Measurements from ENCODE around the gene PCCA. TPM values are rescaled to one million over a fixed set of nuclear protein-coding genes. Genes with fewer than 3 reads are reported as not detected.
"Not testable (repeated sequence)": the region's sequence is repeated elsewhere in the genome, so short reads cannot be mapped to it uniquely, and the experiment has no call there.

Gene PCCA
- total RNA-seq, 1 donor from 2014 or later, result 51.6 TPM

DNA sequence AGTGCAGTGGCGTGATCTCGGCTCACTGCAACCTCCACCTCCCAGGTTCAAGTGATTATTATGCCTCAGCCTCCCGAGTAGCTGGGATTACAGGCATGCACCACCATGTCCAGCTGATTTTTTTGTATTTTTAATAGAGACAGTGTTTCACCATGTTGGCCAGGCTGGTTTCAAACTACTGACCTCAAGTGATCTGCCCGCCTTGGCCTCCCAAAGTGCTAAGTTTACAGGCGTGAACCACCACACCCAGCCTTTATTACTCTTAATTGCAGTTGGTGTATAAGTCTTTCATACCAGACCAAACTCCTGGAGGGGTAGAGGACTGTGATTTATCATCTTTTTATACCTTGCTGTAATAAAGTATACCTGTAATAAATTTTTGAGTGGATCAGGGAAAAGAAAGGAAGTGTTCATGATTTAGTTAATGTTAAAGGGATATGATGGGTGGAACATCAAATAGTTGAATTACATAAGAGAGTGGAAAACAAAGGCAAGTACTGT lies 52.6 kb downstream of the PCCA start:
- DNase-seq, result not testable (repeated sequence)

DNA sequence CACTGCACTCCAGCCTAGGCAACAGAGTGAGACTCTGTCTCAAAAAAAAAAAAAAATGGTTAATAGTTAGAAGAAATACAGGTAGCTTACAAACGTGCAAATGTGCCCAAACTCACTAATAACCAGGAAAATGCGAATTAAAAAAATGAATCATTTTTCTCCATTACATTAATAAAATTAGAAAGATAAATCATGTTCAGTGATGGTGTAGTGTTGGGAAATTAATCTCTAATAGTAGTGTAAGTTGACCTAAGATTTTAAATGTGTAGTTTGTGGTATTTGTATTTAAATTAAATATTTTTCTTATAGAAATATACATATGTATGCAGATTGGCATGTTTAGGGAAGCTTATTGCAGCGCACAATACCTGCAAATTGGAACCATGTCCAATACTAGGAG lies 57.6 kb downstream of the PCCA start:
- DNase-seq, result no peak

DNA sequence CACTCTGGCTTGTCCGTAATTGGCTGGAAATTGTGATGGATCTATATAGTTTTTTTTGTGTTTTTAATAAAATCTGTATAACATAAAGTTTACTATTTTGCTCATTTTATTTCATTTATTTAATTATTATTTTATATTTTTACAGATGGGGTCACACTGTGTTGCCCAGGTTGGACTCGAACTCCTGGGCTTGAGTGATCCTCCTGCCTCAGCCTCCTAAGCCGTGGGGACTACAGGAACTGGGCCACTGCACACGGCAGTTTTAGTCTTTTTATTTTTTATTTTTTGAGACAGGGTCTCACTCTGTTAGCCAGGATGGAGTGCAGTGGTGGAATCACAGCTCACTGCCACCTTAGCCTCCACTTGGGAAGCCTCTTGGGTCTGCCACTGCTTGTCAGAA lies 58.9 kb downstream of the PCCA start:
- no peak for DNase-seq

DNA sequence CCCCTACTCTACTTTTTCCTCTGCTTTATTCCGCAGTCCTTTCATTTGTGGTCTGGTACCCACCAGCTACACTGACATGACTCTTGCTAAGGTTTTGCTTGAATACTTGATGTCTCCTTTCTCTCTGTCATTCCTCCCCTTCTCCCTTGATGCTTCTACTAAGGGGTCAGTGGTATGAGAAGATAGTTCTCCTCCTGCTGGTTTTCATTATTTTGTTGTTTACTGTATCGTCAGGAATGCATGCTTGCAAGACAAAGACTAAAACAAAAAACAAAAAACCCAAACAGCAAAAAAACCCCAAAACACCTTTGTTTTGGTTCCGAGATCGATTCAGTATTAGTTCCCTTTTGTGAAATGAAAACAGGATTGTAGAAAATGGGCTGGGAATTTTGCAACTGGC lies 59.5 kb downstream of the PCCA start:
- no peak for DNase-seq

DNA sequence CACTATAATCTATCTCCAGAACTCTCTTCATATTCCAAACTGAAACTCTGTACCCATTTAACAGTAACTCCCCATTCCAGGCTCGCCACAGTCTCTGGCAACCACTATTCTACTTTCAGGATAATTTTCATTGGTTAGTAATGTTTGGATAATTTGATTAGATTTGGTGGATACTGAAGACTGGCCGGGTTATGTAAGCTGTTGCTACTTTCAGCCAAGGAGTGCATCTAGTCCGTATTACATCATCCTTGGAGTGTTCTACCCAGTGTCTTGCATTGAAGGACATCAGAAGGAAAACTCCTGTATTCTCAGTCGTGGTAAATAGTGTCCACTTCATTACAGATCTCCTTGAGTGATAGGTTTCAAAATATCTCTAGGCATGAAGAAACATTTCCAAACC lies 60.5 kb downstream of the PCCA start:
- DNase-seq, result no peak

DNA sequence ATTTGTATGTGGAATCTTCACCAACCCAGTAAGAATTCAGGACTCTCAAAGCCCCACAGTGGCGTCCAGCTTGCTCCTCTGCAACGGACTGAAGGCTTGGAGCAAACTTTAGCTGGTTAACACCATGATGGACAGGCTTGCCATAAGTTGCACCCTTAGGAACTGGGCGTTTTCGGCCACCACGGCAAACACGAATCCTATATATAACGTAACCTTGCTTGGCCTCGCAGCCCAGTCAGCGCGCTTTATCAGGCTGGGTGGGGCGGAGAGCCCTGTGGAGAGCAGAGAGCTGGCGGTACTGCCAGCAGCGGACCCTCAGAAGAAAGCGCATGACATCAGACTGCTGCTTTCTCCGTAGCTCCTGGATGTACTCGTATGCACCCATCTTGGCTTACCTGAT lies 61.8 kb downstream of the PCCA start:
- DNase-seq, result not testable (repeated sequence)

DNA sequence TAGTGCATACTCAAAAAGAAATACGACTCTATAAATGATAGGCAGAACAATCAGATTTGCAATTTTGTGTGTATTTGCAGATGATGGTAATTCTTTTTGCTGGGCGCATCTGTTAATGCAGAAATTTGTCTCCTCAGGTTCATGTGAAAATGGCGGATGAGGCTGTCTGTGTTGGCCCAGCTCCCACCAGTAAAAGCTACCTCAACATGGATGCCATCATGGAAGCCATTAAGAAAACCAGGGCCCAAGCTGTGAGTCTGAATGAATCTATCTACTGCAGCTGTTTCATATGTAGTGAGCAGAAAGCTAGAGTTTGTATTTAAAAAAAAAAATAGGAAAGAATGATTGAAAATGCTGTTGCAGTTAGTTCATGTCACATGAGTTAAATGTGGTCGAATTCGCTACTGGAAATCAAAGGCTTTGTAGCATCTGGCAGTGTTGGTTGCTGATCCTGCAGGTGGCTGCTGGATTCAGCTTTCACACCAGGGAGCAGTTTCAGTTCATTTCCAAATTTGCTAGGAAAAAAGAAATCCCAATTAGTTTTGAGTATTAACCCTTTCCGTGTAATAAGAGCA lies 66.0 kb downstream of the PCCA start:
- DNase-seq, result no peak

DNA sequence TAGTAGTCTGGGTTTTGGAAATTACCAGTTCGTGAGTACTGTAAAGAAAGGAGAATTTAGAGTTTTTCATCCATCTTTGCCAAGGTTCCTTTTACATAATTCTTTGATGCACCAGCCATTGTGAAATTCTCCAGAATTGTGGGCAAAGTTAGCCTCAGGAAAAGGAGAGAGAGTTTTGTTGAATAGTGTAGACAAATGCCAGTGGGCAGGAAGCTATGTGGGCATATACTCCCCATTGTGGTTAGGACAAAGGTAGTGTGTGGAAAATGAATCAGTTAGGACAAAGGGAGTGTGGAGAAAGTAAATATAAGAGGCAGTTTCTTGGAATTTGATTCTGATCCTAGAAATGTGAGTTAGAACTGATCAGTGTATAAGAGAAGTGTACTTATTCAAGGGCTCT lies 67.9 kb downstream of the PCCA start:
- DNase-seq, result peak; percentile 16

DNA sequence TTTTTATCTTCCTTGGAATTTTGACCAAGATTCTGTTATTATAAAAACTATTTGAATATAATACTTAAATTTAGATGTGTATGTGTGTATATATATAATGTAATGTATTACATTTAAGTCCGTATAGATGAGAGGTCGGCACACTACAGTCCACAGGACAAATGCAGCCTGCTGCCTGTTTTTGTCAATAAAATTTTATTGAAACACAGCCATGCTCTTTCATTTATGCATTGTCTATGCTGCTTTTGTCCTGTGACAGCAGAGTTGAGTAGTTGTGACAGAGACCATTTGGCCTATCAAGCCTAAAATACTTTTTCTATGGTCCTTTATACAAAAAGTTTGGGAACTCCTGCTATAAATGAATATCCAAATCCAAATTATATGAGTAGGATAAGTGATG lies 69.7 kb downstream of the PCCA start:
- no peak for DNase-seq

DNA sequence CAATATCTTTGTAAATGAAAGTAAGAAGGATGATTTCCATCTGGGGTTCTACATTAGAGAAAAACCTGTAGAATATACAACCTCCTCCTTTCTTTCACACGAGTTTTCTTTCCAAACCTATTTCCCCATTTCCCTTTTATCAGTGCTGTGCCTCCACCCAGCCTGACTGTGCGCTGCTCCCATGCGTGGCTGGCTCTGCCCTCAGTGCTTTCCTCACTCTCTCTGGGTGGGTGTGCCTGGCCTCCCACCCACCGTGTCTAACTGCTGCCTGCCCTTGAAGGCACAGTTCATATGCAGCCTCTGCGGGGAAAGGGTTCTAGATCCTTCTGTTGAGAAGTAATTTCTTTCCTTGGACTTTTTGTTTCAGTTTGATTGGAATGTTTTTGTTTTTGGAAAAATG lies 70.7 kb downstream of the PCCA start:
- no peak for DNase-seq

DNA sequence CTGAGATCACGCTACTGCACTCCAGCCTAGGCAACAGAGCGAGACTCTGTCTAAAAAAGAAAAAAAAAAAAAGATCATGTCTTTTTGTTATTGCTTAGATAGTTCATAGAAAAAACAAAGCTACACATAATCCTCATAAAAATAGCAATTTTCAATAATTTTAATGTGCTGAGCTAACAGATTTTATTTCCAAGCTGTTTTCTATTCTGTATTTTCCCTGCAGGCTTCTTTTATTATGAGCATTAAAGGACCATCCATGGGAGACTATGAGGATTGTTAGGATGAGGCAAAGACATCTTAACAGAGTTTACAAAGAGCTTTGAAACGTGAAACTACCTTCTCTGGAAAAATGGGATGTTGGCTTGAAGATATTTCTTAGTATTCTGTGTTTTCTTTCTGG lies 71.6 kb downstream of the PCCA start:
- no peak for DNase-seq

DNA sequence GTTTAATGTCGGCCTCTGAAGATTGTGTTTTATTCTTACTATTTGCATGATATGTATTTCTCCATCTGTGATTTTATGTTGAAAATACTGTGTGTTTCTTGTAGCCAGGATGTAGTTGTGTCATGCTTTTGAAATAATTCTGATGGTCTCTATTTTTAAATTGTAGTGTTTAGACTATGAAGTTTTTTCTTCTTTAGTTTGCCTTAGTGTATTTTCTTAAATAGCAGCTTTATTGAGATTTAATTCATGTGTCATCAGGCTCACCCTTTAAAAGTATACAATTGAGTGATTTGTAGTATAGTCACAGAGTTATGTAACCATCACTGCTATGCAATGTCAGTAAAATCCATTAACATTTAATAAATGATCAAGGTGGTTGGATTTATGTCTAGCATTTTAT lies 74.5 kb downstream of the PCCA start:
- no peak for DNase-seq

DNA sequence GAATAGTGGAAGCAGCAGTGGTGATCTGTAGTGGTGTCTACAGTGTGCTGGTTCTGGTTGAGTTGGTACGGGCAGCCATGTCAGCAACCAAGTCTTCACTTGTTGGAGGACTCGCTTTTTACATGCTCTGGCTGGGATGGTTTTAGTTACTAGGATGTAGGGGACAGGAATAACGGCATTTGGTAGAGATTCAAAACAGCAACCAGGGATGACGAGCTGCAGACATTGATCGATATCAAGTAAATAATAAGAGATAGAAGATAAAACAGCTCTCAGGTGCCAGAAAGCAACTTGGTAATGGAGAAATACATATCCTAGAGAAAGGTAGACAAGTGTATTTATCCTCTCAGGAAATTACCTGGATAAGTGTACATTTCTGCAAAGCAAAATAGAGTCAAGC lies 84.3 kb downstream of the PCCA start:
- no peak for DNase-seq

DNA sequence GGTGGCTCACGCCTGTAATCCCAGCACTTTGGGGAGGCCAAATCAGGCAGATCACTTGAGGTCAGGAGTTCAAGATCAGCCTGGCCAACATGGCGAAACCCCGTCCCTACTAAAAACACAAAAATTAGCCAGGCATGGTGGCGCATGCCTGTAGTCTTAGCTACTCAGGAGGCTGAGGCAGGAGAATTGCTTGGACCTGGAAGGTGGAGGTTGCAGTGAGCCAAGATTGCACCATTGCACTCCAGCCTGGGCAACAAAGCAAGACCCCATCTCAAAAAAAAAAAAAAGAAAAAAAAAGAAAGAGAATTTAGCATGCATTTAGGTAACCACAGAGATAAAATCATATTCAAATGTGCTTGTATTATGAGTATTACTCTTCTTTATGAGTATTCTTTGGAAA lies 85.6 kb downstream of the PCCA start:
- not testable (repeated sequence) for DNase-seq

DNA sequence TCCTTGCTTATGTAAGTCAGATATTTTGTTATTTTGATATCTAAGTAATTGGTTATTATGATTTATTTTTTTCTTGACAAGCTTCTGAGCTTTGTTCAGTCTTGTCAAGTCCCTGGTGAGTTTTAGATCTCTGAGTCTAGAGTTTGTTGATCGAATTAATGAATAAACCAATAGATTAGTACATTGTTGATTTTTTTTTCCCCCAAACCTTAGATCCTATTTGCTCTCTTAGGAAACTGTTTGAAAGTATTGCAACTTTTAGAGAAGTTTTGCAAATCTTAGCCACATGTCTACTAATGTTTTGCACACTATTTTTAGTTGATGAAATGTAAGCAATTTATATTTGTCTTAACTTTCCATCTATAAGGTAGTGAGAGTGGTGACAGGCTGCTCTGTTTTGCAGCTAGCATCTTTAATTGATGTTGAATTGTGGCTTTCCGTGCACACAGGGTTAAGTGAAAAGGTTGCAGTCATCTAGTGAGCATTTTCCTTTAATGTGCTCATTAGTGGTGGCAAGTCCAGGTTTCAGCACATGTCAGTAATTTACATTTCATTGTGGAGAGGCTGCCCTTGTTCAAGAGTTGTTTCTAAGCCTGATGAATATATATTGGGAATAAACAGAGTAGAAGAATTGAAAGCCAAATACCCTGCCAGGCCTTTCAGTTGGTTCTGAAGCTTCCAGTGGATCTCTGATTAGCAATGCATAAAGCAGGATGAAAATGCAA lies 86.3 kb downstream of the PCCA start:
- DNase-seq, result no peak

DNA sequence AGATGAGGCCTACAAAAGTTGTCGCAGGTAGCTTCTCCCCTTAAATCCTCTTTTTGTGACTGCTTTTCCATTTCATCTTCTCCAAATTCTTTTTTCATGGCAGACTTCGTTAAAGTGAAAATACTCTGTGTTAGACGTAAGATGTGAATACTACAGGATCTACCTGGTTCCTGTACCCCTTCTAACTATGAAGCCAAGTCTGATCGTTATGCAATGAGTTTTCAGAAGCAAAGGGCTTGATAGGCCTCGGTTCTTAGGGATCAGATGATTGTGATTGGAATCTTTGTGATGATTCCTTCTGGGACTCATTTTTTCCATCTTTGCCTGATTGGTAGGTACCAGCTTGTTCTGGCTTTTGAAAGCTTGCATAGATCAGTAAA lies 86.9 kb downstream of the PCCA start:
- no peak for DNase-seq

DNA sequence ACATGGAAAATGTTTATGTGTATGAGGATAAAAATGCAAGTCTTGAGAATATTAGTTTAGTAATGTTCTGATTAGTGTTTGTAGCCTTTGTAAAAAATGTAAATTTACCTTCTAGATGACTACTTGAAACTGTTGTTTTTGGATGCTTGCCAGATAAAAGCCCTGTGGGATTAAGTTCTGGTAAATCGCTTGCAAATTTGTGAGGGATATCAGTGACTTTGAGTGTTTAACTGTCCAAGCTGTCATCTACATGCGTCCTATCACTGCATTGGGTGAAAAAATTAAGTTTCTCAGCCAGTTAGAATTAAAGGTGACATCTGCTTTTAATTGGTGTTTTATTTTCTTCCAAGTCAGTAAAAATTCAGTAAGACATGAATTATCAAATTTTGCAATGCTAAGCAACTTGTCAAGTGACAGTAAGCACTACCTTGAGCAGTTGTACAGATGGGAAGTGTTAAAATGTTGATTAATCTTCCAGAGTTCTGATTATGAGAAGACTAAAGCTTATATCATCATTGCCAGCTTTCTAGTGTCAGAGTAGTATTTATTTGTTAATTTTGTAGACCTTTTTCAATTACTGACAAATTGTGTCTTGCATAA lies 88.0 kb downstream of the PCCA start:
- peak; percentile 57 for DNase-seq

DNA sequence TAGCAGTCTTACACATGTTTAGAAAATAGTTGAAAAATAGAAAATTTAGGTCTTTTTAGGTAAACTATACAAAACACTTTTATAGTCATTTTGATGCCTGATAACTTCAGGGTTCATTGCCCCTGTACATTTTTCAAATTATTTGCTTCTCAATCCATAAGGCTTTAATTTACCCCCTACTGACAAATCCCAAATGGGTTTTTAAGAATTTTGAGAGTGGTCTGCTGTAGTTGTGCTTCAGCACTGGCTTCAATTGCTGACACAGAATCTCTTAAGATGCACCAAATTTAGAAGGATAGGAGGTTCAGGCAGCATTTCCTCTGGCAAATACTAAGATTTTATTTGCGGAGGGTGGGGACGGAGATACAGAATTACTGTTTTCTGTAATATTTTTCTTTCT lies 89.4 kb downstream of the PCCA start:
- no peak for DNase-seq

DNA sequence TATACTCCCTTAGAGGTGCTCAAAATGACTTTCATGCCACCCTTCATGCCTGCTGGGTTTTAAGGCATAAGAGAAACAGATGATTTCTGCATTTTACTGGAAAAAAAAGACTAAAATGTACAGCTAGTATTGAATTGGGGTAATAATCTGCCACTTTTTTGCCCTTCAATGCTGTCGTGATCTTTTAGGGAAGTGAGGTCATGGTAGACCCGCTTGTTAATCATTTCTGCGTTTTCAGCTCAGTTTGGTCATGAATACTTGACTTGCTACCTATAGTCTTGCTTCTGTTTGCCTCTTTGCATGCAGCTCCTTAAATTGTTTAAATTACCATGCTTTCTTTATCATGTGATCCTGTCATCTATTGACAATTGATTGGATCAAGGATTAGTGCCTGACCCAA lies 90.4 kb downstream of the PCCA start:
- no peak for DNase-seq

DNA sequence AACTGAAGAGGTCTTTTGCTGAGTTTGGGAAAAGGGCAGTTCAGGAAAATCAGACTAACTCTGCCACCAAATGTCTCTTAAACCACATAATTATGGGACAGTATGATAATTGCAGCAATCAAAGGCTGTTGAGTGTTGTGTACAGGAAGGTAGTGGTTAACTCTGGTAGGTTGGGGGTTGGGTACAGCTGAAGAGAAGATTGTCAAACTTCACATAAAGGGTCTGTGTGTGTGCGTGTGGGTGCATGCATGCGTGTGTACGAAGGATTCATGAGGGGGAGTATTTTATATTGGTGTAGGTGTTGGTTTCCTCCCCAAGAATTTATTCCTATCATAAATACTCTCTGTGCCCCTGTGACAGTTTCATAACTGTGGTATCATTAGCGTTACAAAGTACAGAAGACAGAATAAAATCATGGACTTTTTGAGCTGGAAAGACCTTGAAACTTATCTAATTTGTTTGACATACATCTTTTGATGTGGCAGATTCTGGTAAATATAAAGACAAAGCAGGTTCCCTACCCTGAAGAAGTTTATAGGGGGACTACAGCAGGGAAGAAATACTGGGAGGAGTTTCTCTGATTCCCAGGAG lies 94.1 kb downstream of the PCCA start:
- no peak for DNase-seq

DNA sequence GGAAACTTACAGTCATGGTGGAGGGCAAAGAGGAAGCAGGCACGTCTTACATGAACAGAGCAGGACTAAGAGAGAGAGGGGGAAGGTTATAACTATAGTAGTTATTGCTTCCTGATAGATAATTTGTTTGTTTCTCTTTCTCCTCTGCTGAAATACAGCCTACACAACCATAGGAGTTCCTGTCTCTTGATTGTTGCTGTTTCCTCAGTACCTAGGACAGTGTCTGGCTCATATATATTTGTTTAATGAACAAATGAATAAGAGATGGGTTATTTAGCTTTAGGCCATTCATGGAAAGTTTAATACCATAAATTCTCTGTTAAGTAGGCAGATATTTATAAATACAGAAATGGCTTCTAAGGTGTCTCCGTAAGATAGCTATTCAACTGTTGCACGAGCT lies 95.2 kb downstream of the PCCA start:
- DNase-seq, result no peak

DNA sequence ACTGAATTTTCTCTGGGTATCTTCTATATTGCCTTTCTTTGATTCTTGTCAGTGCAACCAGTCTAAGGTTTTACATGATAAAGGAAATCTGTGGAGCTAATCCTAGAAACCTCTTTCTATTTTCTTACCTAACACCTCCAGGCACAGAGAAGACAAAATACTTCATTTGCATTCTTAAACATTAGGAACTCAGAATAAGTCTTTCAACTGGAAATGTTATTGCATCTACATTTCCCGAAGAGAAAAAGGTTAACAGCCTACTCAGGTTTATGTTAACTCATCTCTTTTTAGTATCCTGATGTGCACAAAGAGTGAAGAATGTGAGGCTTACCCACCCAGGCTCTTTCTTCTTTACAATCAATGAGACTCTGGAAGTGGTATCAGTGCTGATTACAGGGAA lies 106.7 kb downstream of the PCCA start:
- DNase-seq, result no peak

DNA sequence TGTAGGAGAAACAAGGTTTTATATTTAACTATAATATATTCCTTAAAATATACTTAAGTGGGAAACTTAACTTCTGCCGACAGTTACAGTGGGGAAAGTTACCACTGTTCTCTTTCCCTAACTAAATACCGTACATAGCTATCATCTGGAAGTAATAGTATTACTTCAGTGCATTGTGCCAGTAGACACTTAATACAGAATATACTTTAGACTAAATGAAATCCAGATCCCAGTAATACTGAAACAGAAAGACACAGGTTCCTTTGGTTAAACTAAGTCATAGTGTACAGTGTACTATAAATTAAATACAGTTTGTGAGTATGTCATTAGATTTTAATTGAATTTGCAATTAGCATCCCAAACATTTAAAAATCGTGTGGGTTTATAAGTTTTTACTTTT lies 107.5 kb downstream of the PCCA start:
- no peak for DNase-seq

DNA sequence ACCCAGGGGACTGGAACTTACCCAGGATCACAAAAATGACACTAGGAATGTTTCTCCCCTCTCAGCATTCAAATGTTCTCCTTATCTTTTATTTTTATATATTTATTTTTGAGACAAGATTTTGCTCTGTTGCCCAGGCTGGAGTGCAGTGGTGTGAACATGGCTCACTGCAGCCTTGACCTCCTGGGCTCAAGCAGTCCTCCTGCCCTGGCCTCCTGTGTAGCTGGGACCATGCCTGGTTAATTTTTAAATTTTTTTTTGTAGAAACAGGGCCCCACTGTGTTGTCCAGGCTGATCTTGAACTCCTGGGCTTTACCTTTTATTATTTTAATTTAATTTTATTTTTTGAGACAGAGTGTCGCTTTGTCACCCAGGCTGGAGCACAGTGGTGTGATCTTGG lies 108.2 kb downstream of the PCCA start:
- no peak for DNase-seq
